ENCODE results near the gene CDK17. TPM values are rescaled to one million over a fixed set of nuclear protein-coding genes. Genes with fewer than 3 reads are reported as not detected.
"Not testable (repeated sequence)": the region's sequence is repeated elsewhere in the genome, so short reads cannot be mapped to it uniquely, and the experiment has no call there.

CDK17 gene
- total RNA-seq, 1 donor from 2014 or later = 33.8 TPM

GRCh38 chr12:96434107-96434506, 33.9 kb upstream of the CDK17 start:
- no peak for TF ChIP-seq CTCF (IDR thresholded peaks at IDR 0.05)
- no peaks in the 10 kb centered on the region for H3K9me3 Mint-ChIP-seq (ENCODE audit: unreplicated experiment)
- DNase-seq (ENCODE audit: extremely low spot score, unreplicated experiment) = no peak

GRCh38 chr12:96432496-96433321, 32.5 kb upstream of the CDK17 start:
- not testable (repeated sequence) for H3K9me3 Mint-ChIP-seq (ENCODE audit: unreplicated experiment); H3K36me3 Mint-ChIP-seq (ENCODE audit: unreplicated experiment); H3K4me3 Mint-ChIP-seq (ENCODE audit: unreplicated experiment); DNase-seq (ENCODE audit: extremely low spot score, unreplicated experiment); H3K27ac Mint-ChIP-seq (ENCODE audit: unreplicated experiment); H3K27me3 Mint-ChIP-seq (ENCODE audit: unreplicated experiment)
- H3K4me1 Mint-ChIP-seq (ENCODE audit: unreplicated experiment) = peaks cover 17% of the 10 kb centered on the region

More at GRCh38 chr12:96434107-96434506, 33.9 kb upstream of the CDK17 start:
- H3K36me3 Mint-ChIP-seq (ENCODE audit: unreplicated experiment) = no peaks in the 10 kb centered on the region
- no peak overlapping the region for H3K27ac Mint-ChIP-seq (ENCODE audit: unreplicated experiment)
- H3K4me1 Mint-ChIP-seq (ENCODE audit: unreplicated experiment) = peaks cover 7% of the 10 kb centered on the region
- H3K27me3 Mint-ChIP-seq (ENCODE audit: unreplicated experiment) = no peaks in the 10 kb centered on the region
- H3K4me3 Mint-ChIP-seq (ENCODE audit: unreplicated experiment) = no peak overlapping the region

- Mint-ChIP-seq H3K4me1 (ENCODE audit: unreplicated experiment) (peaks cover 30% of the 10 kb centered on the region), H3K36me3 (ENCODE audit: unreplicated experiment) (no peaks in the 10 kb centered on the region), H3K27ac (ENCODE audit: unreplicated experiment) (no peak overlapping the region), H3K4me3 (ENCODE audit: unreplicated experiment) (no peak overlapping the region), H3K9me3 (ENCODE audit: unreplicated experiment) (no peaks in the 10 kb centered on the region), H3K27me3 (ENCODE audit: unreplicated experiment) (no peaks in the 10 kb centered on the region)
- TF ChIP-seq CTCF (IDR thresholded peaks at IDR 0.05) = no peak
- no peak for DNase-seq (ENCODE audit: extremely low spot score, unreplicated experiment)
These were observed 30.8 kb upstream of the CDK17 start for GRCh38 chr12:96431067-96431466.

GRCh38 chr12:96427269-96427729, 27.1 kb upstream of the CDK17 start:
- H3K27me3 Mint-ChIP-seq (ENCODE audit: unreplicated experiment) = no peaks in the 10 kb centered on the region
- H3K27ac Mint-ChIP-seq (ENCODE audit: unreplicated experiment) = peak overlapping the region; percentile 100
- peaks cover 48% of the 10 kb centered on the region for H3K4me1 Mint-ChIP-seq (ENCODE audit: unreplicated experiment)
- no peaks in the 10 kb centered on the region for H3K9me3 Mint-ChIP-seq (ENCODE audit: unreplicated experiment)
- H3K4me3 Mint-ChIP-seq (ENCODE audit: unreplicated experiment) = peak overlapping the region; percentile 67
- no peaks in the 10 kb centered on the region for H3K36me3 Mint-ChIP-seq (ENCODE audit: unreplicated experiment)
- no peak for TF ChIP-seq CTCF (IDR thresholded peaks at IDR 0.05)
- DNase-seq (ENCODE audit: extremely low spot score, unreplicated experiment) = peak; percentile 88

GRCh38 chr12:96425951-96426350, 25.7 kb upstream of the CDK17 start:
- H3K4me1 Mint-ChIP-seq (ENCODE audit: unreplicated experiment) = peaks cover 55% of the 10 kb centered on the region
- no peak for DNase-seq (ENCODE audit: extremely low spot score, unreplicated experiment)
- H3K9me3 Mint-ChIP-seq (ENCODE audit: unreplicated experiment) = no peaks in the 10 kb centered on the region
- peak overlapping the region; percentile 100 for H3K27ac Mint-ChIP-seq (ENCODE audit: unreplicated experiment)
- H3K36me3 Mint-ChIP-seq (ENCODE audit: unreplicated experiment) = no peaks in the 10 kb centered on the region
- H3K4me3 Mint-ChIP-seq (ENCODE audit: unreplicated experiment) = no peak overlapping the region
- TF ChIP-seq CTCF (IDR thresholded peaks at IDR 0.05) = no peak
- H3K27me3 Mint-ChIP-seq (ENCODE audit: unreplicated experiment) = no peaks in the 10 kb centered on the region
